Astrocyte of the cerebellum (primary cell): ENCODE data around the gene ZMAT5.
A peak's percentile ranks its signal among the peaks of the same experiment; 100 is the strongest.

Source experiments
- DNase-seq: peaks from one replicate; pipeline ENCODE4 v3.0.0-alpha.2; 2011; ENCODE audit warnings: low read depth
- H3K4me3 ChIP-seq: 2 replicates; pipeline ENCODE4 v1.5.1; 2011; ENCODE audit warnings: mild to moderate bottlenecking, low read depth, low read length, moderate library complexity
- CTCF ChIP-seq: IDR thresholded peaks from 2 replicates; pipeline ENCODE4 v1.5.1; 2012; ENCODE audit warnings: low read length, low read depth, moderate library complexity, mild to moderate bottlenecking; ENCODE audit errors: missing control alignments
- in situ Hi-C: cut with HindIII; loops from 2 replicates; pipeline ENCODE4 v1.10.0; 2017; ENCODE audit warnings: low sequenced_read_pairs

ZMAT5 gene

GRCh38 chr22:29799217-29799680, 32.4 kb upstream of the ZMAT5 start:
- in situ Hi-C loops, result no loop called here
- no peak overlapping the region for H3K4me3 ChIP-seq
- DNase-seq, result peak; percentile 55
- TF ChIP-seq CTCF, result no peak

- TF ChIP-seq CTCF, result no peak
- no peak overlapping the region for H3K4me3 ChIP-seq
- no peak for DNase-seq
- in situ Hi-C loops, result no loop called here
Measured at GRCh38 chr22:29798801-29799200, 32.0 kb upstream of the ZMAT5 start.

DNA sequence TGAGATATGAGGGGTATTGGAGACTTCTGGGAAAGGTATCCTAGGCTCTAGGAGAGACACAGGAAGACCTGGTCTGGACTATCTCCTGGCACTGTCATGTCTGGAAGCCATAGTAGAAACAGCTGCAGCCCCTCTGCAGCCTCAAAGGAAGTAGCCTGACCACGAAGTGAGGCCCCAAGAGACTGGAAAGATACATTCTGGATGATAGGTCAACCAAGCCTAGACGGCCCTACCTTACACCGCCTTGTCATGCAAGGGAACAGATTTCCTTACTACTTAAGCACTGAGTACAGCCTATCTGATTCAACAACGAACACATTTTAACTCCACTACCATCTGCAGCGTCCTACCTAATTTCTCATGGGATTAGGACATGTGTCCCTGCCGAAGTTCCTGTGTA, 31.5 kb upstream of the ZMAT5 start:
- no peak for DNase-seq
- H3K4me3 ChIP-seq, result no peak overlapping the region
- in situ Hi-C loops, result no loop called here
- no peak for TF ChIP-seq CTCF

DNA sequence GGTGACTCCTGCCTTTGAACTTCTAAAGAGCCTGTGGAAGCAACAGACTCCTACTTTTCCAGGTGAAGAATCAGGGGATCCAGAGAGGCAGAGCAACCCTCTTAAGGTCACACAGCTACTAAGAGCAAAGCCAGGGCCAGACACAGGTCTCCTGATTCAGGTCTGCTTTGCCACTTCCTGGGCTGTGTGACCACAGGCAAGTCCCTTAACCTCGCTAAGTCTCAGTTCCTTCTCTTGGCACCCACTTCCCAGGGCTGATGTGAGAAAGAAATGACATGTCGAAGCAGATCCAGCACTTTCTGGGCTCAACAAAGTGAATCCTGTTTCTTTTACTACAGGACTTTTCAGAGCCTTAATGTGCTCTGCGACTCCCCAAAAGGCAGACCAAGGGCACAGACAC, 30.5 kb upstream of the ZMAT5 start:
- in situ Hi-C loops, result no loop called here
- H3K4me3 ChIP-seq, result no peak overlapping the region
- TF ChIP-seq CTCF, result no peak
- DNase-seq, result no peak

DNA sequence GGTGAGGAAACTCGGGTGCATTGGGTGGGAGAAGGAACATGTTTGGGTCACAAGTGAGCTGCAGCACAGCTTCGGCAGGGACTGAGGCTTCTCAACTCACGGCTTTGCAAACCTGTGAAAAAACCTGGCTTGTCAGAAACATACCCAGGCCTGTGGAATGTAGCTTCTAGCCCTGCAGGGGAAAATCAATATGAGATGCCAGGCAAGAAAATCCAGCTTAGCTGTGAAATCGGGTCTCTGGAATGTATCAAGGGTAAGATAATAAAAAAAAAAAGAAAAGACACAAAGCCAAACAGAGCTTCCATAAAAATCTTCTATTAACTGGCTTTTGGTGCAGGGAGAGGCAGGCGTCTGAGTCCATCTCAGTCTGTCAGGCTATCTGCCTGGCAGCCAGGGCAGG, 28.9 kb upstream of the ZMAT5 start:
- DNase-seq, result no peak
- in situ Hi-C loops, result no loop called here
- no peak overlapping the region for H3K4me3 ChIP-seq

GRCh38 chr22:29793396-29793795, 26.6 kb upstream of the ZMAT5 start:
- DNase-seq, result no peak
- no peak for TF ChIP-seq CTCF
- H3K4me3 ChIP-seq, result no peak overlapping the region
- in situ Hi-C loops, result no loop called here

More for the DNA sequence above, 28.9 kb upstream of the ZMAT5 start:
- TF ChIP-seq CTCF, result no peak

DNA sequence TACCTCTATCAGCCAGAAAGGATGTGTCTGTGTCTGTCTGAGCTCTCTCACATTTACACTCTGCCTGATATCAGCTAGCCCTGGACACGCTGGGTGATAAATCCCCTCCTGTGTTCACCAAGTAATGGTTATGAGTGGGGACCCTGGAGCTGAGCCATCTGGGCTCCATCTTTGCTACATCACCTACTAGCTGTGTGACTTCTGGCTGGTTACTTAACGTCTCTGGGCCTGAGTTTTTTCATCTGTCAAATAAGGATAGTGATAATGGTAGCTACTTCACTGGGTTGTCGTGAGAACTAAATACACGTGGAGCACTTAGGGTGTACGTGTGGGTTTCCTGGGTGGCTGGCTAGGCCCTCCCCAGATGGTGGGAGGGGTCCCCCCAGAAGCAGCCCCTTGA, 23.3 kb upstream of the ZMAT5 start:
- in situ Hi-C loops, result no loop called here
- DNase-seq, result no peak
- no peak overlapping the region for H3K4me3 ChIP-seq
- no peak for TF ChIP-seq CTCF
